CD14-positive monocyte (primary cell): ENCODE results near the gene SLC4A11. TPM values are rescaled to one million over a fixed set of nuclear protein-coding genes. Genes with fewer than 3 reads are reported as not detected.
A peak's percentile ranks its signal among the peaks of the same experiment; 100 is the strongest.
"Not testable (repeated sequence)": the region's sequence is repeated elsewhere in the genome, so short reads cannot be mapped to it uniquely, and the experiment has no call there.

Source experiments
- DNase-seq, 3 donors: peaks; one replicate each; pipeline ENCODE4 v3.0.0-alpha.2; 2011 to 2022
- H2AFZ ChIP-seq: 2 replicates; pipeline ENCODE4 v1.6.0; 2012; ENCODE audit warnings: mild to moderate bottlenecking, low read depth, low read length, inconsistent platforms; ENCODE audit not compliant: insufficient read depth, poor library complexity, severe bottlenecking
- H3K27ac ChIP-seq, 2 donors: 1 replicate in 1 of 2; 2 replicates in 1 of 2; pipeline ENCODE4 v1.5.1; 2012 to 2013; ENCODE audit warnings: low read length in 2 of 2, control low read depth in 1 of 2, inconsistent platforms in 1 of 2, low read depth in 1 of 2, mild to moderate bottlenecking in 1 of 2
- H3K27me3 ChIP-seq, 2 donors: one replicate each; pipeline versions ENCODE4 v1.6.0 to v1.6.1; 2011 to 2013; ENCODE audit warnings: low read length in 2 of 2; ENCODE audit not compliant: control insufficient read depth in 2 of 2, insufficient read depth in 2 of 2
- H3K36me3 ChIP-seq, 2 donors: replicated peaks in 1 of 2; 1 replicate in 1 of 2; 2 replicates in 1 of 2; pipeline versions ENCODE4 v1.5.1 to v1.6.1; 2012 to 2013; ENCODE audit warnings: low read length in 2 of 2, control low read depth in 1 of 2, inconsistent platforms in 1 of 2, mild to moderate bottlenecking in 1 of 2; ENCODE audit not compliant: insufficient read depth in 2 of 2, control insufficient read depth in 1 of 2
- H3K4me1 ChIP-seq, 2 donors: 1 replicate in 1 of 2; 2 replicates in 1 of 2; pipeline versions ENCODE4 v1.5.1 to v1.6.1; 2012 to 2013; ENCODE audit warnings: low read length in 2 of 2, control low read depth in 1 of 2, inconsistent platforms in 1 of 2, mild to moderate bottlenecking in 1 of 2, moderate library complexity in 1 of 2; ENCODE audit not compliant: insufficient read depth in 2 of 2, control insufficient read depth in 1 of 2
- H3K4me2 ChIP-seq: replicated peaks from 2 replicates; pipeline ENCODE3; 2012; ENCODE audit warnings: low read length, moderate library complexity, mild to moderate bottlenecking; ENCODE audit not compliant: poor library complexity, severe bottlenecking; ENCODE audit errors: extremely low read depth
- H3K4me3 ChIP-seq, 3 experiments: fragments of 200-600 bp in 1 of 3; sonication (generic) in 1 of 3; replicated peaks in 1 of 3; 1 replicate in 2 of 3; 2 replicates in 1 of 3; pipeline ENCODE4 v1.5.1; 2011 to 2013; ENCODE audit warnings: low read length in 3 of 3, mild to moderate bottlenecking in 3 of 3, control low read depth in 2 of 3, low read depth in 2 of 3, inconsistent platforms in 1 of 3, moderate library complexity in 1 of 3
- H3K79me2 ChIP-seq: 2 replicates; pipeline ENCODE4 v1.6.0; 2012; ENCODE audit warnings: mild to moderate bottlenecking, control low read depth, inconsistent platforms, low read length, moderate library complexity; ENCODE audit not compliant: insufficient read depth
- H3K9ac ChIP-seq: 2 replicates; pipeline ENCODE4 v1.6.0; 2017; ENCODE audit warnings: low read length, mild to moderate bottlenecking; ENCODE audit not compliant: insufficient read depth, poor library complexity, severe bottlenecking
- H3K9me3 ChIP-seq, 2 donors: replicated peaks in 1 of 2; 1 replicate in 1 of 2; 2 replicates in 1 of 2; pipeline versions ENCODE4 v1.5.1 to v1.6.1; 2012 to 2013; ENCODE audit warnings: low read length in 2 of 2, control low read depth in 1 of 2; ENCODE audit not compliant: control insufficient read depth in 1 of 2, insufficient read depth in 1 of 2
- H4K20me1 ChIP-seq: 2 replicates; pipeline ENCODE4 v1.6.0; 2012; ENCODE audit warnings: mild to moderate bottlenecking, low read length, control low read depth, moderate library complexity; ENCODE audit not compliant: insufficient read depth
- H3K27ac Mint-ChIP-seq, 7 donors: one replicate each; pipeline ENCODE4 v1.8.0; 2020; ENCODE audit warnings: mild to moderate bottlenecking in 7 of 7, mixed read lengths in 7 of 7, moderate library complexity in 6 of 7, inconsistent platforms in 2 of 7
- H3K27me3 Mint-ChIP-seq, 3 donors: one replicate each; pipeline ENCODE4 v1.8.0; 2021 to 2022; ENCODE audit warnings: low read depth in 3 of 3, mild to moderate bottlenecking in 3 of 3, mixed read lengths in 3 of 3, moderate library complexity in 3 of 3, inconsistent platforms in 1 of 3
- H3K36me3 Mint-ChIP-seq, 2 donors: one replicate each; pipeline ENCODE4 v1.8.0; 2020; ENCODE audit warnings: mixed read lengths in 2 of 2, inconsistent platforms in 1 of 2, mild to moderate bottlenecking in 1 of 2
- H3K4me1 Mint-ChIP-seq: one replicate; pipeline ENCODE4 v1.8.0; 2020; ENCODE audit warnings: mild to moderate bottlenecking, mixed read lengths
- H3K4me3 Mint-ChIP-seq, 2 donors: one replicate each; pipeline ENCODE4 v1.8.0; 2020; ENCODE audit warnings: mild to moderate bottlenecking in 2 of 2, mixed read lengths in 2 of 2, moderate library complexity in 1 of 2
- H3K9me3 Mint-ChIP-seq, 7 donors: one replicate each; pipeline ENCODE4 v1.8.0; 2020 to 2022; ENCODE audit warnings: mixed read lengths in 7 of 7, mild to moderate bottlenecking in 6 of 7, moderate library complexity in 6 of 7, inconsistent platforms in 2 of 7
- CTCF ChIP-seq: fragments of 200-600 bp; IDR thresholded peaks from one replicate; pipeline ENCODE4 v1.8.0; 2022; ENCODE audit warnings: antibody characterized with exemption, mild to moderate bottlenecking
- WGBS: methylation state at CpG from one replicate; pipeline ENCODE4 v1.1.5; 2013; ENCODE audit warnings: missing lambda C conversion rate; ENCODE audit not compliant: insufficient coverage; 5-methylcytosine and 5-hydroxymethylcytosine counted together
- intact Hi-C, 2 donors: fragments of 100-400 bp; cut with micrococcal nuclease; formaldehyde crosslinking; loops; one replicate each; pipeline versions ENCODE4 v1.15.0 to v1.15.1; 2023
- polyA plus RNA-seq, 3 donors: library from polyadenylated mRNA; depleted of rRNA in 1 of 3; unstranded in 2 of 3; stranded (reverse) in 1 of 3; fragments of 300-500 nt in 2 of 3; fragments of >200 nt in 1 of 3; fragmentation: Illumina TruSeq in 2 of 3; gene quantifications; 1 replicate in 2 of 3; 2 replicates in 1 of 3; pipeline ENCODE4 v1.2.3, GENCODE V29; 2012 to 2021

The SLC4A11 gene
- polyA plus RNA-seq, 3 donors, result 0.11 to 0.33 TPM; not detected in 1

GRCh38 chr20:3221398-3222226, 17.4 kb downstream of the SLC4A11 start:
- Histone ChIP-seq H3K9me3 (no peaks in the 10 kb centered on the region), H3K9ac (no peak overlapping the region), H4K20me1 (no peaks in the 10 kb centered on the region), H3K27ac (no peak overlapping the region), H3K36me3 (peaks cover 31 to 63% of the 10 kb centered on the region in 2 donors), H3K4me3 (no peak overlapping the region), H3K27me3 (no peaks in the 10 kb centered on the region), H3K79me2 (no peaks in the 10 kb centered on the region), H3K4me1 (peaks cover 5 to 12% of the 10 kb centered on the region in 2 donors), H2AFZ (no peak overlapping the region), H3K4me2 (no peak overlapping the region)
- Mint-ChIP-seq H3K9me3 (no peaks in the 10 kb centered on the region), H3K27ac (peak overlapping the region in 1 of 7 donors; percentile 40), H3K27me3 (peaks cover 0 to 1% (median 0%) of the 10 kb centered on the region in 3 donors), H3K36me3 (peaks cover 41 to 71% of the 10 kb centered on the region in 2 donors), H3K4me3 (no peak overlapping the region), H3K4me1 (peaks cover 7% of the 10 kb centered on the region)
- intact Hi-C loops, result no loop called here
- WGBS, result 81% methylated on average over 9 of the region's 18 CpGs
- no peak for TF ChIP-seq CTCF
- DNase-seq, result no peak

- H4K20me1 ChIP-seq, result no peaks in the 10 kb centered on the region
- no peaks in the 10 kb centered on the region for H3K9me3 ChIP-seq
- peak overlapping the region; percentile 5 for H3K4me2 ChIP-seq
- H3K36me3 ChIP-seq, result peaks cover 45 to 76% of the 10 kb centered on the region in 2 donors
- H3K4me1 Mint-ChIP-seq, result peaks cover 7% of the 10 kb centered on the region
- peaks cover 0 to 1% (median 0%) of the 10 kb centered on the region in 3 donors for H3K27me3 Mint-ChIP-seq
- no peak overlapping the region for H3K4me3 Mint-ChIP-seq
- intact Hi-C loops, result loop anchor here (5.0 to 10.0 kb wide), 2 partner anchors 94 to 96 kb away; no protein-coding TSS in a partner anchor
- H3K27ac Mint-ChIP-seq, result no peak overlapping the region
- no peaks in the 10 kb centered on the region for H3K79me2 ChIP-seq
- DNase-seq, result peak; percentile 27 to 51 (median 39)
- no peaks in the 10 kb centered on the region for H3K9me3 Mint-ChIP-seq
- peak; percentile 97 for TF ChIP-seq CTCF
- peak overlapping the region; percentile 29 for H2AFZ ChIP-seq
- no peak overlapping the region for H3K27ac ChIP-seq
- peaks cover 44 to 84% of the 10 kb centered on the region in 2 donors for H3K36me3 Mint-ChIP-seq
- H3K4me1 ChIP-seq, result peaks cover 5 to 12% of the 10 kb centered on the region in 2 donors
- H3K27me3 ChIP-seq, result no peaks in the 10 kb centered on the region
- 16% methylated on average over 26 of the region's 30 CpGs for WGBS
- no peak overlapping the region for H3K4me3 ChIP-seq
- no peak overlapping the region for H3K9ac ChIP-seq
Observed at GRCh38 chr20:3218307-3218988, 20.5 kb downstream of the SLC4A11 start.

- not testable (repeated sequence) for H3K4me2 ChIP-seq, H3K4me3 ChIP-seq, H3K27me3 ChIP-seq, H3K27me3 Mint-ChIP-seq, H2AFZ ChIP-seq, H4K20me1 ChIP-seq, H3K9me3 Mint-ChIP-seq, DNase-seq, H3K27ac ChIP-seq, H3K4me1 Mint-ChIP-seq, H3K4me3 Mint-ChIP-seq, H3K4me1 ChIP-seq, H3K9me3 ChIP-seq, H3K9ac ChIP-seq
- Mint-ChIP-seq H3K36me3 (peaks cover 27 to 62% of the 10 kb centered on the region in 2 donors), H3K27ac (peak overlapping the region in 1 of 7 donors; percentile 35)
- H3K36me3 ChIP-seq, result peaks cover 23 to 53% of the 10 kb centered on the region in 2 donors
- peaks cover 25% of the 10 kb centered on the region for H3K79me2 ChIP-seq
- WGBS, result 97% methylated on average over 4 of the region's 7 CpGs
- intact Hi-C loops, result loop anchor here (5.0 to 10.0 kb wide), 2 partner anchors 97 to 99 kb away; no protein-coding TSS in a partner anchor
Observed at GRCh38 chr20:3215359-3215917, 23.6 kb downstream of the SLC4A11 start.
